Measurements from ENCODE around the gene TMEM52. TPM values are rescaled to one million over a fixed set of nuclear protein-coding genes. Genes with fewer than 3 reads are reported as not detected.

Gene TMEM52
- polyA plus RNA-seq, 12 donors: 28.5 to 139 (median 76.2) TPM; not detected in 1

GRCh38 chr1:1917995-1918900, 831 bp downstream of the TMEM52 start:
- DNase-seq: no peak

GRCh38 chr1:1917304-1917976, 1.6 kb downstream of the TMEM52 start:
- no peak for DNase-seq

- no peak for DNase-seq
These were observed 2.2 kb downstream of the TMEM52 start for GRCh38 chr1:1916851-1917251.

- no peak for DNase-seq
These were observed 2.9 kb downstream of the TMEM52 start for GRCh38 chr1:1915911-1916840.

GRCh38 chr1:1914971-1915692, 3.9 kb downstream of the TMEM52 start, which contains the start of gene CALML6:
Gene CALML6 (plus strand): TSS chr1:1915260. CDS start chr1:1915281, 21 bp downstream.
- no peak for DNase-seq

DNA sequence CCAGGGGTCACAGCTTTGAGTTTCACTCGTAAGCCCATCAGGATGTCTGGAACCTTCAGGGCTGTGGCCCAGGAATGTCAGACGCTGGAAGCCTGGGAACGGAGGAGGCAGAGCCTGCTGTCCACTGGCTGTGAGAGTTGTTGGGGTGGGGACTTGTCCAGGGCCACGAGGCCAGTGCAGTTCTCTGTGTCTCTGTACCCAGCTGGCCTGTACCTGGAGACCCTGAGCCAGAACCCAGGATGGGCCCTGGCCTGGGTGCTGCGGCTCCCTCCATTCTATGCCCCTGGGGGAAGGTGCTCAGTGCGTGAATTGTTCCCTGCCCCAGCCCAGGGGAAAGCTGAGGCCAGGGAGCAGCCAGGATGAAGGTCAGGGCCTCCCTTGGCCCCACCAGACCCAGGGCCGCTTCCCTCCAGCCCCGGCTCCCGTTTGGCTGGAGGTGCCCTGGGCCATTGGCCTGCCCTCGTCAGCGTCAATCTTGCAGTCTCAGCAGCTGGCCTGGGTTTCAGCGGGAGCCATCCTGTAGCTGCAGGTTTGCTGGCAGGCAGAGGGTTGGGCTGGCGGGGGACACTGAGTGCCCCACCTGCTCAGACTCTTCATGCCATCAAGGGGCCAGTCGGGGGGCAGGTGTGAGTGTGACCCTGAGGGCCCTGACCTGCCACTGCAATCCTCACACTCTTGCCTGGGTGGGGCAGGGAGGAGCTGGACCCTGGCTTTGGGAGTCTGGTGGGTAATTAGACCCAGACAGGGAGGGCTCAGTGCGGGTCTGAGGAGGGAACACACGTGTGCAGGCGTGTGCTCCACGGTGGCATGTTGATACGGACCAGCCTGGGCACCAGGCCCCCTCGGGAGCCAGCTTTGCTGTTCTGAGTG, 4.7 kb downstream of the TMEM52 start:
- no peak for DNase-seq

DNA sequence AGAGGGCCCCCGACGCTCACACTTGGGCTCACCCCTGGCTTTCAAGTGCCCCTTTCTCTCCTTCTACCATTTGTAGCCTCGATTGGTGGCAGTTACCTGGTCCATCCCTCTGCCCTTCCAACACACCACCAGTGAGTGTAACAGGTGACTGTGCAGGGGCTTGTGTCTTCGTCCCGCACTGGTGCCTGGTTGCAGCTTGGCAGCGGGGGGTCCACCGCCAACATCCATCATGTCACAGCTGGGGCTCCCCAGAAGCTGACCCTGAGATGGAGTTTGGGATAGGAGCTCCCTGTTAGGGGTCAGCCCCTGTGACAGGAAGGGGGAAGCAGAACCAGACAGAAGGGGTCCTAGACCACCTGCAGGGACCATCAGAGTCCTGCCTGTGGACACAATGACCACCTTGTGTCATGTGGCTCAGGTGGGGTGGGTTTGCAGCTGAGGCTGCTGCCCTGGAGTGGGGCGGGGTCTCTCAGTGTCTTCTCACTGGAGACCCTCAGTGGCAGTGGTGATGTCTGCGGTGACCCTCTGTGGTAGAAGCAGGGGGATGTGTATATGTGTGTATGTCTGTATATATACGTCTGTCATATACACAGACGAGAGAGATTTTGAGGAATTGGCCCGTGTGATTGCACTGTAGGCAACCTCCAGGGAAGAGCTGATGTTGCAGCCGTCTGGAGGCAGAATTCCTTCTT, 7.6 kb downstream of the TMEM52 start:
- DNase-seq: no peak

GRCh38 chr1:1910651-1911331, 8.3 kb downstream of the TMEM52 start:
- DNase-seq: no peak

DNA sequence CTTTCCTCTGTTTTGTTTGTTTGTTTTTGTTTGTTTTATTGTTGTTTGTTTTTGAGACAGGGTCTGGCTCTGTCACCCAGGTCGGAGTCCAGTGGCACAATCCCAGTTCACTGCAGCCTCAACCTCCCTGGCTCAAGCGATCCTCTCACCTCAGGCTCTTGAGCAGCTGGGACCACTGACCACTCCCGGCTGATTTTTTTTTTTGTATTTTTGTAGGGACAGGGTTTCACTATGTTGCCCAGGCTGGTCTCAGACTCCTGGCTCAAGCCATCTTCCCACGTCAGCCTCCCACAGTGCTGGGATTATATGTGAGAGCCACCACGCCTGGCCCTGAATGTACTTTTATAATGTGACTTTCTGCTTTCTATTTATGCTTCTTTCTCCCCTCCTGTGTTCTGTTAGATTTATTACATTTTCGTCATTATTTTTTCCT, 9.0 kb downstream of the TMEM52 start:
- DNase-seq: no peak

DNA sequence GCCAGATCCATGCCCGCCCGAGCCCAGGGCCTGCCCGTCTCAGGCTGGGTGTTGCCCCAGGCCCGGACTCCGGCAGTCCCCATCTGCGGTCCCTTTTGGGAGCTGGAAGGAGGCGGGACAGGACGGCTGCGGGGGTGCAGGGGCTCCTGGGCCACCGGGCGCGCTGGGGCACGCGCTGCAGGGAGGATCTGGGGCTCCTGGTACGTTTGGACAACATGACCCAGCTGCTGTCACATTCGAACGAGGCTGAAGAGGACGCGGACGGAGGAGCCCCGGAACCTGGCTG, 10.6 kb downstream of the TMEM52 start:
- no peak for DNase-seq

- no peak for DNase-seq
These were observed 11.9 kb downstream of the TMEM52 start for GRCh38 chr1:1907098-1907736.

DNA sequence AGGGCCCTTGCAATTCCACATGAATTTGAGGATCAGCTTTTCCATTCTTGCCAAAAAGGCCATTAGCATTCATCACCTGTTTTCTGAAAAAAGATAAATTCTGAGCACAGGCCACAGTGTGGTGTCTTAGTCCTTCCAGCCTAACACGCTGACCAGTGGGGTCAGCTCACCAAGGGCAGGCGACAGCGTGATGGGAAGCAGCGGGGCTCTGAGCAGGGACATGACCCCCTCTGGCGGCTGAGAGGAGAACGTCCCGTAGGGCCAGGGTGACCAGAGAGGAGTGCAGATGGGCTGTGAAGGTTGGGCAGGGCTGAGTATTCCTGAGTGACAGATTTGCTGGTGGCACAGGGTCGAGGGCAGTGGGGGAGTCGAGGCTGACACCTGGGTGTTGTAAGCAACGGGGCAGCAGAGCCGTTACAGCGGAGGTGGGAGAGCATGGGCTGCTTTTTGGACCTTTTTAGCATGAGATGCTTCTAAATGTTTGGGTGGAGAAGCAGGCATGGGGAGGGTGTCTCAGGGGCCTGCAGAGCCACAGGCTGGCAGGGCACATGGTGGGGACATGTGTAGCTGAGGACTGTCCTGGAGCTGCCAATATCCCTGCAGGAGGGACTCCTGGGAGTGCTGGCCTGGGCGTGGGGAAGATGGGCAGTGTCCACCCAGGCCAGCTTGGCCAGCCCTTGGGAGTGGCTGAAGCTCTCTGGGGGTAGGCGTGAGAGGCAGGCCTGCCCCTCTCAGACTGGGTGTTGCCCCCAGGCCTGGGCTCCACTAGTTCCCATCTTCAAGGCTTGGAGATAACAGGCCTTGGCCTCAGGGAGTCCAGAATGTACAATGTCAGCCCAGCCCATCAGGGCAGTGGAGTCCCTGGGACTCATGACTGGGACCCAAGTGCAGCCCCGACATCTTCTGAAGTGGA, 12.6 kb downstream of the TMEM52 start:
- peak; percentile 85 for DNase-seq

GRCh38 chr1:1903224-1903623, 15.9 kb downstream of the TMEM52 start:
- no peak for DNase-seq

GRCh38 chr1:1901641-1902294, 17.3 kb downstream of the TMEM52 start:
- DNase-seq: no peak

DNA sequence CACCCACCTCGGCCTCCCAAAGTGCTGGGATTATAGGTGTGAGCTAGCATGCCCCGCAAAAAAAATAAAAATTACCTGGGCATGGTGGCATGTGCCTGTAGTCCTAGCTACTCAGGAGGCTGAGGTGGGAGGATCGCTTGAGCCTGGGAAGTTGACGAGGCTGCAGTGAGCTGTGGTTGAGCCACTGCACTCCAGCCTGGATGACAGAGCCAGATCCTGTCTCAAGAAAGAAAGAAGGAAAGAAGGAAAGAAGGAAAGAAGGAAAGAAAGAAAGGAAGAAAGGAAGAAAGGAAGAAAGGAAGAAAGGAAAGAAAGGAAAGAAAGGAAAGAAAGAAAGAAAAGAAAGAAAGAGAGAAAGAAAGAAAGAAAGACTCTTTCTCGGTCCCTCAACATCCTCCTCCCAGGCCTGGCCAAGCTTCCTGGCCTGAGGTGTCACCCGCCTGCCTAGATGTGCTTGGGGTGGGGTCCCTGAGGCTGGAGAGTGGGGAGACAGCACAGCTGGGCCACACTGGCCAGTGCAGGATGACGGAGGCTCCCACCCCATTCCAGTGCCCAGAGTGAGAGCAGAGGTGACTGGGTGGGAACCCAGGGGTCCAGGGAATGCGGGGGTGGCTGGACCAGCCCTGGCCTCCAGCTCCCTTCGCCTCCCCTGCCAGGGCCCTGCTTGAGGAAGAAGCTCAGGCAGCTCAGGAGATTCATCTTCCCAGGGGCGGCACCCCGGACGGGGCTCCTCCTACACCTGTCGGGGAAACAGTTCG, 18.0 kb downstream of the TMEM52 start:
- no peak for DNase-seq

- no peak for DNase-seq
These were observed 19.1 kb downstream of the TMEM52 start for GRCh38 chr1:1899967-1900327.

Data from muscle of arm (tissue), 12 donors.